PC-3 (cell line): ENCODE results near the gene SAMD9L.

ENCODE experiments used
- EZH2 ChIP-seq: fragments of 300-600 bp; sonication (generic); IDR thresholded peaks from one replicate; pipeline ENCODE4 v1.6.1; 2017; ENCODE audit warnings: antibody characterized with exemption, mild to moderate bottlenecking, low read length; ENCODE audit not compliant: unreplicated experiment
- TF ChIP-seq, protein P1 (sequence below): fragments of 300-600 bp; sonication (generic); conservative IDR thresholded peaks from 2 replicates; pipeline ENCODE4 v1.5.1; 2017; ENCODE audit warnings: antibody characterized with exemption, low read depth, mild to moderate bottlenecking, low read length

DNA sequence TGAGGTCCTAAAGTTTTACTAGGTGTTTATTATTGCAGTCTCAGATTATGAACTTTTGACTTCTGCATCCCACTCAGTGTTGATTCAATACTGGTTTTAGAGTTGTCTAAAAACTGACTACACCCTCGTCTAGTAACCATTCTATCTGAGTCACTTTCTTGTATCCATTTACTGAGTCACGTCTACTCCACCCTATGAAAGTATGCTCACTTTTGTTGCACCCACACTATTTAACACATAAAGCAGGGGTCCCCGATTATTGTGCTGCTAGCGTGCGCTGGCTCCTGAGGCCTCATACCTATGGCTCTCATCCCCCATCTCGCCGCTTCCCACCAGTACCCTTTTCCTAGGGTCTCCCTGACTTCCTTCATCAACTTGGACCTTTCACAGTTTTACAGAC is 32.4 kb downstream of the SAMD9L start:
- no peak for TF ChIP-seq EZH2
- TF ChIP-seq, protein P1, sequence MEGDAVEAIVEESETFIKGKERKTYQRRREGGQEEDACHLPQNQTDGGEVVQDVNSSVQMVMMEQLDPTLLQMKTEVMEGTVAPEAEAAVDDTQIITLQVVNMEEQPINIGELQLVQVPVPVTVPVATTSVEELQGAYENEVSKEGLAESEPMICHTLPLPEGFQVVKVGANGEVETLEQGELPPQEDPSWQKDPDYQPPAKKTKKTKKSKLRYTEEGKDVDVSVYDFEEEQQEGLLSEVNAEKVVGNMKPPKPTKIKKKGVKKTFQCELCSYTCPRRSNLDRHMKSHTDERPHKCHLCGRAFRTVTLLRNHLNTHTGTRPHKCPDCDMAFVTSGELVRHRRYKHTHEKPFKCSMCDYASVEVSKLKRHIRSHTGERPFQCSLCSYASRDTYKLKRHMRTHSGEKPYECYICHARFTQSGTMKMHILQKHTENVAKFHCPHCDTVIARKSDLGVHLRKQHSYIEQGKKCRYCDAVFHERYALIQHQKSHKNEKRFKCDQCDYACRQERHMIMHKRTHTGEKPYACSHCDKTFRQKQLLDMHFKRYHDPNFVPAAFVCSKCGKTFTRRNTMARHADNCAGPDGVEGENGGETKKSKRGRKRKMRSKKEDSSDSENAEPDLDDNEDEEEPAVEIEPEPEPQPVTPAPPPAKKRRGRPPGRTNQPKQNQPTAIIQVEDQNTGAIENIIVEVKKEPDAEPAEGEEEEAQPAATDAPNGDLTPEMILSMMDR: no peak
